Measurements from ENCODE around the gene NEU4.
"Not testable (repeated sequence)": the region's sequence is repeated elsewhere in the genome, so short reads cannot be mapped to it uniquely, and the experiment has no call there.

NEU4 gene, protein sequence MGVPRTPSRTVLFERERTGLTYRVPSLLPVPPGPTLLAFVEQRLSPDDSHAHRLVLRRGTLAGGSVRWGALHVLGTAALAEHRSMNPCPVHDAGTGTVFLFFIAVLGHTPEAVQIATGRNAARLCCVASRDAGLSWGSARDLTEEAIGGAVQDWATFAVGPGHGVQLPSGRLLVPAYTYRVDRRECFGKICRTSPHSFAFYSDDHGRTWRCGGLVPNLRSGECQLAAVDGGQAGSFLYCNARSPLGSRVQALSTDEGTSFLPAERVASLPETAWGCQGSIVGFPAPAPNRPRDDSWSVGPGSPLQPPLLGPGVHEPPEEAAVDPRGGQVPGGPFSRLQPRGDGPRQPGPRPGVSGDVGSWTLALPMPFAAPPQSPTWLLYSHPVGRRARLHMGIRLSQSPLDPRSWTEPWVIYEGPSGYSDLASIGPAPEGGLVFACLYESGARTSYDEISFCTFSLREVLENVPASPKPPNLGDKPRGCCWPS

DNA sequence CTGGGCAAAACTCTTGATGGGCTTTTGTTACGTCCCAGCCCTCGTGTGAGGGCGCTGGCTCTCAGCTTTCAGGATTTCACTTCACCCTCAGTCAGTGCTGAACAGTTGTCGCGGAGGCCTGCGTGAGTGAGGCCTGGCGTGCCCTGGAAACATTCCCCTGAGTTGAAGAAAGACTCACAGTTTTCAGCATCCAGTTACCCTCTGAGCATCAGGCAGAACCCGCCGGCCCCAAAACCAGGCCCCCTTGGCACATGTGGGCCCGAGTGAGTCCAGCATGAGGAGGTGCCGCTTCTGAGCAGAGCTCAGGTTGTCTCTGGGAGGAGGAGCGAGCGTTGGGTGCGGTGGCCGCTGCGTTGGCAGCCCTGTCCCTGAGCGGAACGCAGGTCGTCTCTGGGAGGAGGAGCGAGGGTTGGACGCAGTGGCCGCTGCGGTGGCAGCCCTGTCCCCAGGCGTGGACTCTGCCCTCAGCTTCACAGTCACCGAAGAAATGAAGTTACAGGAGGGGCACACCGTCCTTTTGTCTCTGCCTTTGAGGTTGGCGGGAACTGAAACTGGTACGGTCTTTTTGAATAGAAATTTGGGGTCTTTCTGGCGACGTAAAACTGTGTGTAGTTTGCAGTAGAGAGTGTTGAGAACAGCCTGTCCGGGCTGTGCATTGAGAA is at the start of gene NEU4:
NEU4 (plus strand) TSS at position 473 of the 662 bp plus-strand sequence. CDS start 5,292 bp downstream, outside the sequence.
- DNase-seq: no peak

DNA sequence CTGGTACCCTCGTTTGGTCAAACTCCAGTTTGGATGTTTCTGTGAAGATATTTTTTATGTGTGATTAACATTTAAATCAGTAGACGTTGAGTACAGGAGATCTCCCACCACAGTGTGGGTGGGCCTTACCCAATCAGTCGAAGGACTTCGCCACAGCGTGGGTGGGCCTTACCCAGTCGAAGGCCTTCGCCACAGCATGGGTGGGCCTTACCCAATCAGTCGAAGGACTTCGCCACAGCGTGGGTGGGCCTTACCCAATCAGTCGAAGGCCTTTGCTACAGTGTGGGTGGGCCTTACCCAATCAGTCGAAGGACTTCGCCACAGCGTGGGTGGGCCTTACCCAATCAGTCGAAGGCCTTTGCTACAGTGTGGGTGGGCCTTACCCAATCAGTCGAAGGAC is 49.1 kb upstream of the NEU4 start:
- not testable (repeated sequence) for DNase-seq

DNA sequence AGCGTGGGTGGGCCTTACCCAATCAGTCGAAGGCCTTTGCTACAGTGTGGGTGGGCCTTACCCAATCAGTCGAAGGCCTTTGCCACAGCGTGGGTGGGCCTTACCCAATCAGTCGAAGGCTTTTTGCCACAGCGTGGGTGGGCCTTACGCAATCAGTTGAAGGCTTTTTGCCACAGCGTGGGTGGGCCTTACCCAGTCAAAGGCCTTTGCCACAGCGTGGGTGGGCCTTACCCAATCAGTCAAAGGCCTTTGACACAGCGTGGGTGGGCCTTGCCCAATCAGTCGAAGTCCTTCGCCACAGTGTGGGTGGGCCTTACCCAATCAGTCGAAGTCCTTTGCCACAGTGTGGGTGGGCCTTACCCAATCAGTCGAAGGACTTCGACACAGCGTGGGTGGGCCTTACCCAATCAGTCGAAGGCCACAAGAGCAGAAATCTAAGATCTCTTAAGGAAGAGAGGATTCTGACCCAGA is 48.7 kb upstream of the NEU4 start:
- no peak for DNase-seq

DNA sequence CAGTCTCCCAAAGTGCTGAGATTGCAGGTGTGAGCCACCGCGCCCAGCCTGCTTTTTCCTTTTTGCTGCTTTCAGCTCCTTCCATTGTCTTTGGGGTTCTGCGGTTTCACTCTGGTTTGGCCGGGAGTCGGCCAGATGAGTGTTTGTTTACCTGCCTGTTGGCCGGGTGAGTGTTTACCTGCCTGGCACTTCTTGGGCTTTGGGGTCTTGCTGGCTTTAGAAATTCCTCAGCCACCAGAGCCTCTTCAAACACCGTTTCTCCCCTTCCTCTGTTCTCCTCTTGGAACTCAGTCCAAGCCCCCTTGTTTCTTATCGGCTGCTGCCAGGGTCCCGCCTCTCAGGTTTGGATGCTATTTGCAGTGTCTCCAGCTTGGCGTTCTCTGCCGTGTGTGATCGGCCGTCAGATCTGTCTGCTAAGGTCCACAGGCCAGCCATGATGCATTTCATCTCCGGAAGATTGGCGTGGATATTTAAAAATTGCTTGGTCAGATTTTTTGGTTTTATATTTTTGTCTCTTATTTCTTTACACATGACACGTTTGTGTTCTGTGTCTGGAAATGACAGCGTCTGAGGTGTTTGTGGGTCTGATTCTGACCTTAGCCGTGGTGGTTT is 46.6 kb upstream of the NEU4 start:
- DNase-seq: no peak

DNA sequence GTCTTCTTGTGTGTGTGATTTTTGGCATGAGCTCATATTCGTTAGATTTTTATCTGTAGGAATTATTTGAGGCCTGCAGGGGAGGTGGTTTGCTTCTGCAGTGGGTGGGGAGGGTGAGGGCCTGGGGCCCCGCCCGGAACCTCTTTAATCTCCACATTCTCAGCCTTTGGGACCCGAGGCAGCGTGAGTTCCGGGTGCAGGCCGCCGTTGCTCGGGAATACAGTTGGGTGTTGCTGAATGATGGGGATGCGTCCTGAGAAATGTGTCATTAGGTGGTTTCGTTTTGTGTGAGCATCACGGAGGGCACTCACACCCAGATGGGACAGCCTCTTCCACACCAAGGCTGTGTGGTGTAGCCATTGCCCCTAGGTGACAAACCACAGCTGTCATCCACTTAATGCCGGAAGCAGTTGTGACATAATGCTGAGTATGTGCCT is 46.0 kb upstream of the NEU4 start:
- peak; percentile 23 to 34 for DNase-seq

DNA sequence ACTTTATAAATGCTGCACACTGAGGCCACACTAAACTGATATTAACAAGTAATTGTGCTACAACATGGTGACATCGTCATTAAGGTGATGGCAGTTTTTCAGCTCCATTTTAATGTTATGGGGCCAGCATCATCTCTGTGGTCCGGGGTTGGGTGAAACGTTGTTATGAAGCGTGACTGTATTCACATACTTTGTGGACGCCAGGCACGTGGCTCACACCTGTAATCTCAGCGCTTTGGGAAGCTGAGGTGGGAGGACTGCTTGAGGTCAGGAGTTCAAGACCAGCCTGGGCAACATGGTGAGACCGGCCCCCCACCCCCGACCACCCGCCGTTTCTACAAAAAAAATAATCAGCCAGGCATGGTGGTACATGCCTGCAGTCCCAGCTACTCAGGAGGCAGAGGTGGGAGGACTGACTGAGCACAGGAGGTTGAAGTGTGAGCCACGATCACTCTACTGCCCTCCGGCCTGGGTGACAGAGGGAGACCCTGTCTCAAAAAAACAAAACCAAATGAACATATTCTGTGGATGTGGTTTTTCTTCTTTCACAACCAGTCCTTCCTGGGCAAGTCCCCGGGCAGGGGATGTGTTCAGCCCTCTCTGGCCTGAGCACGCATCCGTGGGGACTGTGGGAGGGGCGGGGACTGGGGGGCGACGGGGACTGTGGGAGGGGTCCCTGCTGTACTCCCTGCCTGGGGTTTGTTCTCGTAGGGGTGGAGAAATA is 45.3 kb upstream of the NEU4 start:
- no peak for DNase-seq

DNA sequence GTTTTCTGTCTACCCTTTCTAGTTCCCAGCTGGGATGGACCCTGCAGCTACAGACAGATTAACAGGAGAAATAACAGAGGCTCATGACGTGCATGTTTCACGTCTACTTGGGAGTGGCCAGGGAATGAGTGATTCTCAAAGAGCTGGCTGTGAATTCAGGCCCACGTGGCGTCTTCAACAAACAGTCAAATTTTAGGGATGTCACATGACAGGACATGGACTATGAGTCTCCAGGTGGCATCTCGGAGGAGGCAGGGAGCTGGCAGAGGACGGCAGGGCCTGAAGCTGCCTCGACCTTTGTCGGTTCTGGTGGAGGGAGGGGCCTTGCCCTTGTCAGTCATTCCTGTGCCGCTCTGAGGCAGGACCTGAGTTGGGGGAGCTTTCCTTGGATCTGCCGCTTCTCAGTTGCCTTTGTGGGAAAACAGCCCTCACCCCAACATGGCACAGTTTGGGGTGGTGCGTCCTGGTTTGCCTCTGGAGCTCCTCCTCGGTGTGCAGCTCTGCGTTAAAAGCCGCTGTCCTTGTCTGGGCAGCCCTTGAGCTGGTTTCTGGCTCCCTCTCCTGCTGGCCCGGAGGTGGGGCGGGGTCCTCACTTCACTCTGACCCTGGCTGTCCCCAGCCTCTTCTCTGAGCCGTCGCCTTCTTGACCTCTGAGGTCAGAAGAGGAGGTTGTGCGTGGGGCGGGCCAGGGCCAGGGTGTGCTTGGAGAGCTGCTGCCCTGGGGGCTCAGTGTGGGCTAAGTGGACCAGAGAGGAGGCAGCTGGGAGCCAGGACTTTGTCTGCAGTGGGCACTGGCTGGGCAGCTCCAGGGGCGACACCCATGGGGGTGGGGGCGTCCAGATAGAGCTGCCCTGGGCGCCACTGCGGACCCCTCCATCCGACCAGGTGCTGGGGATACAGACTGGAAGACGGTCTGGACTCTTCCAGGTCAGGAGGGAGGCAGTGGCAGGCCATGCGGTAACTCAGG is 44.4 kb upstream of the NEU4 start:
- DNase-seq: no peak

DNA sequence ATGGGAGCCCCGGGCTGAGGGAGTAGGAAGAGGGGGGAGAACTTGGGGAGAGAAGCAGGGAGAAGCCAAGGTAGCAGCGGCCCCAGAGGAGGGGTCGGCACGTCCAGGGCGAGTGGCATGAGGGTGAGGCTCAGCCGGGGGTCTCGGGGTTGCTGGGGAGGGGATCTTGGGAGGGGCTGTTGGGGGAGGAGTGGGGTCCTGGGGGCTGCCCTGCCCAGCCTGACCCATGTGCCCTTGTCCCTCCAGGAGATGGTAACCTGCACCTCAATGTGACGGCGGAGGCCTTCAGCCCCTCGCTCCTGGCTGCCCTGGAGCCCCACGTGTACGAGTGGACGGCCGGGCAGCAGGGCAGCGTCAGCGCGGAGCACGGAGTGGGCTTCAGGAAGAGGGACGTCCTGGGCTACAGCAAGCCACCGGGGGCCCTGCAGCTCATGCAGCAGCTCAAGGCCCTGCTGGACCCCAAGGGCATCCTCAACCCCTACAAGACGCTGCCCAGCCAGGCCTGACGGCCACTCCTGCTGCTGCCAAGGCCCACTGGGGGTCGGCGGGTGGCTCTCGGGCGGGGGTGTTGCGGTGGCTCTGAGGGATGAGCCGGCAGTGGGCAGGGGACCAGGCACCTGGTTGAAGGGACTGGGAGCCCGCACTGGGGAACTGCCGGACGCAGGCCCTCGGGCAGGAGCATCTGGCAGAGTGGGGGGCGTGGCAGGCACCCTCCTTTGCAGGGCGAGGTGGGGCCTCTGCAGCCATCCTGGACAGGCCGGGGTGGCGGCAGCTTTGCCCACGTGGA is 41.3 kb upstream of the NEU4 start:
- no peak for DNase-seq

DNA sequence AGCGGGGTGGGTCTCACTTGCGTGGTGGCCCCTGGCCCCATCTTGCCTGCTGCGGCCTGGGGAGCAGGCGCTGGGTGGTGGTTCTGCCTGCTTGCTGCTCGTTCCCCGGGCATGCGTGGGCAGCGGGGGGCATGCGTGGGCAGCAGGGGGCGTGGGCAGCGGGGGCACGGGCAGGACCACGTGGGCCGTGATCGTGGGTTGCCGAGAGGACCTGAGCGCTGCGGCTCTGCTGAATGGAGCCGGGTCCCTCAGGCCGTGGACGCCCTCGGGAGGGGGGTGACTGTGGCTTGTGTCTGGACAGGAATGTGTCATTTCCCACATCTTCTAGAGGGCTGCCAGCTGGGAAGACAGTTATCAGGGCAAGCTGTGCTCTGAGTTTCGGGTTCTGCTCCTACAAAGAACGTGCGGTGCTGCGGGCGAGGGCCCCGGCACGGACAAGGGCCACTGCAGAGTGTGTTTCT is 40.7 kb upstream of the NEU4 start:
- no peak for DNase-seq

DNA sequence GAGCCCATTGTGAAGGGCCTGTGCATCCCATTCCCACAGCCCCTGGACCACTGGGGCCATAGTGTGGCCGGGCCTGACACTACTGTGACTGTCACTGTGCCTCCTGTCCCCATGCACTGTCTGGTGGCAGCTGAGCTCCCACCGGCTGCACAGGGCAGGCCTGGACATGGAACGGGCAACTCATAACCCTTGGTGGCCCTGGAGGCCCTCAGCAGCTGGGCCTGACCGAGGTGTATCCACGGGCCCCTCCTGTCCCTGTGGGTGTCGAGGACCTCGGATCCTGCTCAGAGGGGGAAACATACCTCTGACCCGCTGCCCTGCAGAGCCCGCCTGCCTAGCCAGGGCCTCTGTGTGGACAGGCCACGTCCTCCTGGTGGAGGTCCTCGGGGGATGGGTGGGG is 40.1 kb upstream of the NEU4 start:
- no peak for DNase-seq

DNA sequence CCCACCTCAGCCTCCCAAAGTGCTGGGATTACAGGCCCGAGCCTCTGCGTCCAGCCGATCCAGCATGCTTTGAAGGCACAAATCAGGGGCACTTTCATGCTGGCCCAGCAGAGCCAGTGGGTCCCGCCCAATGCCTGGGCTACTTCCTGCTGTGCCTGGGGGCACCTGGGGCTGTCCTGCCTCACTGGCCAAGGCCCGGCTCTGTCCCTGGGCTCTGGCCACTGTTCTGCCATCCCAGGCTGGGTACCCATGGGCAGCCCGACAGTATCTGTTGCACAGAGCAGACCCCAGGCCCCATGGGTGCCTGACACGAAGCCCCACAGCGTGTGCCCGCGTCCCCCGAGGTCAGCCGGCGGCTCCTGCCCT is 39.2 kb upstream of the NEU4 start:
- DNase-seq: no peak

DNA sequence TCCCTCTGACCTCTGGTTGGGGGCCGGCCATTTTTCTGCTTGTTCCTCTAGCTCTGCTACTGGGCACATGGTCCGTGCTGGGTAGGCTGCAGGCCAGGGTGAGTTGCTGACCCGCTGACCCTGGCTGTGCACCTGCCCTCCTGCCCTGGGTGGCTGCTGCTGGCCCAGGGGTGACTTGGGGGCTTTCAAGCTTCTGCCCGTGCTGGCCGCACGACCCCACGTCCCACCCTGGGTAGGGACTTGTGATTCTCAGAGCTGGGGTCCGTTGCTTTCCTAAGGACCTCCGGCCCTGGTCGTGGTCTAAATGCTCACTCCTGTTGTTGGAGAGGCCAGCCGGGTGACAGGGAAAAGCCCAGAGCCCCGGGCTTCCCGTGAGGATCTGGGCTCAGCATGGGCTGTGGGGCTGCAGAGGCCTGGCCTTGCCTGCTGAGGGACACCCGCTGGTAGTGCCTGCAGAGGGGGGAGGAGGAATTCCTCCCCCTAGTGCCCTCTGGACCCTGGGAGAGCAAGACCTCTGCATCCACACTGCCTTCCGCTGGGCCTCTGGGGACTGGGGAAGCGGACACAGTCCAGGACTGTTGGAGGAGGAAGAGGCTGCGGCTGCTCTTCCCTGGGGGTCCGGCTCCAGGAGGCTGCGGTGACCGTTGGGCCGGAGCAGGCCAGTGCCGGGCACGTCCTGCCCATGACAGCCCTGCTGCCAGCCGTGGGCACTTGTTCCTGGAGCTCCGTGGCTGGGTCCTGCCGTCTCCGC is 38.6 kb upstream of the NEU4 start:
- no peak for DNase-seq

DNA sequence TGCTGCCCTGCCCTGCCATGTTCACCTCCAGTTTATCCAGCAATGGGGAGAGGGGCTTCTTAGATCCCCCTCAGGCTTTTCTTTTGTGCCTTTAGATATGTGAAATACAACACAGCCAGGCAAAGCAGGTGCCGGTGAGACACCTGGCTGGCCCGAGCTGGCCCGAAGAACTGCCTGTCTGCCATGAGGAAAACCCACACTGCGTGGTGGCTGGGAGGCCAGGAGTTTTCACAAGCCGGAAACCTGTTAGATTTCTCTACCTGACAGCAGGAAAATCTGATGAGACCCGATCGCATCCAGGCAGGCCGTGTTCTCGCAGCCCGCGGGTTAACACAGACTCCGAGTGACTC is 38.1 kb upstream of the NEU4 start:
- no peak for DNase-seq

DNA sequence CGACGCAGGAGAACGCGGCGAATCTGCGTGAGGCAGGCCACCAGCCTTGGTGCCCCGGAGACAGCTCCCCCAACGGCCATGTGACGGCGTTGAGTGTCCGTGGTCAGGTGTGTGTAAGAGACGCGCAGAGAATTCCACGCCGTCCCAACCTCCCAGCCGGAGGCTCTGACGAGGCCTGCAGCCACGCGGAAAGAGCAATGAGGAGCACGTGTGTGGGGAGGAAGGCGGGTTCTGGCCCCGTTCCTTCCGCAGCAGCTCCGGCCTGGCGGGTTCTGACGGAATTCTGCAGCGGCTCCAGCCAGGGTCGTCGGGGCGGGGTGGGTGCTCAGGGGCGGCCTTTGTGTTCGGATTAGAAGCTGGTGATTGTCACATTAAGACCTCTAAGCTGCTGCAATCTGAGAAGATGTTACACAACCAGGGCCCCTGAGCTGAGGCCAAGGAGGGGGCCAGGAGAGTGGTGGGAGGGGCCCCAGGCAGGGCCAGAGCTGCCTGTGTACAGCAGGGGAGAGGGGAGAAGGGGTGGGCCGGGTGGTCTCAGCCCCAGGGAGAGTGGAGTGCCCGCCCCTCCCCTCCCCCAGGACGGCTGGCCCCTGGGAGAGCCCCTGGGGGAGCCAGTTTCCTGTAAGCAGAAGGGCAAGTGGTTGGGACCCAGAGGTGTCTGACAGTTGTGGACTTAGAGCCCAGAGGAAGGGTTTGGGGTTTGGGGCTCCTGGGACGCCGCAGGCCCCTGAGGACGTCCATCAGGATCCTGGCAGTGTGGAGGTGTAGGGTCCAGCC is 37.5 kb upstream of the NEU4 start:
- no peak for DNase-seq

DNA sequence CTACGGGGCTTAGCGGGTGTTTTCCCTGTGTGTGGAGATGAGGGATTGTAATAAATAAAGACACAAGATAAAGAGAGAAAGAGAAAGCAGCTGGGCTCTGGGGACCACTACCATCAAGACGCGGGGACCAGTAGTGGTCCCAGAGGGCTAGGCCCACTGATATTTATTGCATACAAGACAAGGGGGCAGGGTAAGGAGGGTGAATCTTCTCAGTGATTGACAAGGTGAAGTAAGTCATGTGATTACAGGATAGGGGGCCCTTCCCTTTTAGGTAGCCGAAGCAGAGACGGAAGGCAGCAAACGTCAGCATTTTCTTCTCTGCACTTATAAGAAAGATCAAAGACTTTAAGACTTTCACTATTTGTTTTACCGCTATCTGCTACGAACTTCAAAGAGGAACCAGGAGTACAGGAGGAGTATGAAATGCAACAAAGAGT is 36.9 kb upstream of the NEU4 start:
- no peak for DNase-seq

DNA sequence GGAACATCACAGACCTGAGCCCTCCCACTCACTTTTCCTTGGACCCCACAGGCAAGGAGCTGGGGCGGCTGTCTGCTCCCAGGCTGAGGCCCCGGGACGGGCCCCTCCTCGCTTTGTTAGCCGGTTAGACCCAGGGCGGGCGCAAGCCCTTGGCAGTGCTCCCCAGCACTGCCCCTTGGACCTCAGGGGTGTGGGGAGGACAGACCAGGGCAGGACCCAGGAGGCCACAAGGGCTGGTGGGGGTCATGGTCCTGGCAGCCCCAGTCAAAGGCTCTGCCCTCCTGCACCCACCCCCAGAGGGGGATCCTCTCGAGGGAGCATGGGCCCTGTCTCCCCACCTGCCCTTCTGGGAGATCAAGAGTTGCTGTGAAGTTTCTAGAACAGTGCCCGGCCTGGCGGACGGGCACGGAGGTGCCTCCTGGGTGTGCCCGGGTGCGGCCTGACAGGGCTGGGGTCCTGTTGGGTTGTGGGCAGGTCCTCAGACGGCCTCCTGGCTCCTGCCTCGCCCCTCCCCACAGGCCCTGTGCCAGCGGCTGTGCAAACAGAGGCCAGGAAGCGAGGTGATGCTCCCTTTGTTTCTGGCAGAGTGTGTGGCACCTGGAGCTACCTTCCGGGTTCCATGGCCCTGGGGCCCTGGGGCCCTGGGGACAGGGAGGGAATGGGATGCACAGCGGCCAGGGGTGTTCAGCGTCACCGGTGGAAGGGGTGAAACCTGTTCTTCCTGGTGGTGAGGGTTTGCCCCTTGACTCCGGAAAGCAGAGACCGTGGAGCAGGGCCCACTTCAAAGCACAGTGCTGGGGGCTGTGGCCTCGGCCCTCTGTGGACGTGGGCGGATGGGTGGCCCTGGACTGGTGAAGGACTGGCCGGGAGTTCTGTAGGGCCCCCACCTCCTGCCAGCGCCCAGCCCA is 35.2 kb upstream of the NEU4 start:
- DNase-seq: no peak

DNA sequence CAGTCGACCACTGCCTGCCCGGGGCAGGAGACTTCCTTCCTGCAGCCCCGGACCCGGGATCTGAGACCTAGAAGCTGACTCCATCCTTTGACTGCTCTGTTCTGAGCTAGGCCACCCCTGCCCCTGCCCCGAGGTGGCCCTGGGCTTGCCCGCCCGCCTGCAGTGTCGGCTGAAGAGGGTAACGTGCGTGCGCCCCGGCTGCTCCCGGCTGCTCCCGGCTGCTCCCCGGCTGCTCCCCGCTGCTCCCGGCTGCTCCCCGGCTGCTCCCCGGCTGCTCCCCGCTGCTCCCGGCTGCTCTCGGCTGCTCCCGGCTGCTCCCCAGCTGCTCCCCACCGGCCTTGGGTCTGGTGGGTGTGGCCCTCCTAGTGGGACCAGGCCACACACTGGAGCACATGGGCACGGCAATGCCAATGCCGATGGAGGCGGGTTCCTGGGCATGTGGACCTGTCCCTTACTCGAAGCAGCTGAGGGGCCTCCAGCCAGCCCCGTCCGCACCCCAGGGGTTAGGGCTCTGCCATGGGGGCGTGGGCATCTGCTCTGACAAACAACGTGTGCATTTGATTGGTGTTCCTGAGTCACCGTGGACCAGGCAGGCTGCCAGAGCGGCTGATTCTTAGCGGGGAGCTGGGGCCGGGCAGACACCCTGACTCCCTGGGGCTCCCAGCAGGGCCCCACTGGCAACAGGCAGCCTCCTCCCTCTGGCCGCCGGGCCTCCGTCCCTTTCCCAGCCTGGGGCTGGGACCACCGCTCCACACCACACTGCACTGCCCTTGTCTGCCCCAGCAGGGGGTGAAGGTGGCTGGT is 34.4 kb upstream of the NEU4 start:
- DNase-seq: no peak
